Measurements from ENCODE around the gene TIGD6. TPM values are rescaled to one million over a fixed set of nuclear protein-coding genes. Genes with fewer than 3 reads are reported as not detected.

Gene TIGD6
- total and polyA plus RNA-seq, 2 of the 4 experiments (the other 2 are of a cell fraction) = 5.8 to 6.6 TPM

GRCh38 chr5:149957855-149958254 lies 42.6 kb downstream of the TIGD6 start:
- dilution Hi-C loops (cut with HindIII; ENCODE audit: low sequenced_read_pairs, unreplicated experiment) = no loop called here
- Histone ChIP-seq H3K4me1 (ENCODE audit: control insufficient read depth, insufficient read depth, low read length) (peaks cover 6% of the 10 kb centered on the region), H3K4ac (ENCODE audit: low read depth, low read length) (no peak overlapping the region), H4K5ac (ENCODE audit: low read depth, low read length) (no peak overlapping the region), H3K79me1 (ENCODE audit: low read depth in 1 of 2, low read length in 2 of 2) (peaks cover 0 to 14% of the 10 kb centered on the region in 2 experiments; a peak in 3 of 4 replicates), H3K18ac (ENCODE audit: low read depth, low read length) (no peak overlapping the region), H3K9ac (ENCODE audit: low read depth, low read length) (no peak overlapping the region), H3K36me3 (ENCODE audit: control insufficient read depth, insufficient read depth, low read length) (no peaks in the 10 kb centered on the region), H2AK5ac (ENCODE audit: low read depth, low read length) (no peak overlapping the region), H3K4me2 (ENCODE audit: low read depth, low read length) (no peak overlapping the region), H2BK15ac (ENCODE audit: low read depth, low read length) (no peak overlapping the region), H2BK5ac (ENCODE audit: low read depth, low read length, poor library complexity, severe bottlenecking) (no peak overlapping the region), H2AK9ac (replicated peaks; ENCODE audit: low read depth, low read length, poor library complexity) (no peak overlapping the region), H2BK120ac (ENCODE audit: low read depth, low read length) (no peak overlapping the region), H4K8ac (ENCODE audit: low read depth in 2 of 2, low read length in 2 of 2) (no peak overlapping the region), H3K27ac (ENCODE audit: insufficient read depth, low read length) (no peak overlapping the region), H2AFZ (replicated peaks; ENCODE audit: low read length, poor library complexity) (peak overlapping the region; percentile 10), H2BK20ac (ENCODE audit: low read depth, low read length) (no peak overlapping the region), H3K9me3 (ENCODE audit: control insufficient read depth, insufficient read depth, low read length) (no peaks in the 10 kb centered on the region), H3K27me3 (ENCODE audit: control insufficient read depth, insufficient read depth, low read length) (peaks cover 2% of the 10 kb centered on the region), H3K56ac (ENCODE audit: extremely low read depth, insufficient read depth, low read length) (no peak overlapping the region), H3K4me3 (ENCODE audit: insufficient read depth, low read depth, low read length) (no peak overlapping the region), H4K91ac (ENCODE audit: insufficient read depth, low read depth, low read length) (no peak overlapping the region), H3K23ac (ENCODE audit: low read depth, low read length) (0 out of 2 replicates have a peak overlapping the region, but pooled peaks have one; percentile 15), H3K14ac (replicated peaks; ENCODE audit: low read depth, low read length) (no peak overlapping the region), H4K20me1 (ENCODE audit: insufficient read depth, low read length) (no peaks in the 10 kb centered on the region), H3K9me1 (ENCODE audit: insufficient read depth, low read length) (peaks cover 7% of the 10 kb centered on the region)
- CTCF ChIA-PET = interaction anchor here (0.5 to 0.6 kb wide), 2 partner anchors 18 to 612 kb away, joined by 3 to 4 read pairs; no protein-coding TSS in a partner anchor
- no peak for DNase-seq
- intact Hi-C loops (cut with micrococcal nuclease) = no loop called here
- no CpG with 5 or more reads among the region's 4 CpGs for WGBS, 2 experiments (ENCODE audit: extremely low coverage in 2 of 2, insufficient read length in 1 of 2)
- ATAC-seq (ENCODE audit: low read depth) = no peak
- TF ChIP-seq FOS (IDR thresholded peaks at IDR 0.05; ENCODE audit: low read depth, low read length) (no peak), RCOR1 (IDR thresholded peaks at IDR 0.05; ENCODE audit: insufficient replicate concordance, low read length) (no peak), RAD21 (IDR thresholded peaks at IDR 0.05; ENCODE audit: low read length) (no peak), NFE2L2 (IDR thresholded peaks at IDR 0.05; ENCODE audit: low read depth, low read length) (no peak), POLR2A (IDR thresholded peaks at IDR 0.05; ENCODE audit: low read depth, low read length) (no peak), CHD1 (IDR thresholded peaks at IDR 0.05; ENCODE audit: low read depth, low read length) (no peak), BHLHE40 (IDR thresholded peaks at IDR 0.05; ENCODE audit: low read depth, low read length) (no peak), ELK1 (IDR thresholded peaks at IDR 0.05; ENCODE audit: borderline replicate concordance, low read depth, low read length) (no peak), MAZ (IDR thresholded peaks at IDR 0.05; ENCODE audit: borderline replicate concordance, low read depth, low read length) (no peak)
- BruUV-seq (replicated peaks) = no TSS peak
- POLR2A ChIA-PET (ENCODE audit: unreplicated experiment) = no interaction called here
- in situ Hi-C loops (cut with MboI; ENCODE audit: low sequenced_read_pairs) = no loop called here
